ENCODE results near the gene RPN2. TPM values are rescaled to one million over a fixed set of nuclear protein-coding genes. Genes with fewer than 3 reads are reported as not detected.
A peak's percentile ranks its signal among the peaks of the same experiment; 100 is the strongest.

Gene RPN2
- total and polyA plus RNA-seq, 9 of the 15 experiments (the other 6 are each of a cell fraction or from before 2014, with no cell fraction given) = 168 to 548 (median 325) TPM

- no peak for TF ChIP-seq THAP7 (CRISPR knock-in tag; IDR thresholded peaks at IDR 0.05)
- TF ChIP-seq MNT (conservative IDR thresholded peaks at IDR 0.05) = peak; percentile 57 to 84
- TF ChIP-seq GATAD2A (IDR thresholded peaks at IDR 0.05) = no peak
- TF ChIP-seq CLOCK (CRISPR knock-in tag; IDR thresholded peaks at IDR 0.05; ENCODE audit: borderline replicate concordance) = no peak
- 0 out of 4 replicates have a peak, but pooled peaks of 1 of the 2 experiments have one; percentile 10 for TF ChIP-seq TEAD1 (CRISPR knock-in tag; IDR thresholded peaks at IDR 0.05)
- no peak for TF ChIP-seq POLR3G (IDR thresholded peaks at IDR 0.05; ENCODE audit: extremely low read depth, insufficient read length, insufficient replicate concordance)
- no peak for TF ChIP-seq ZNF24 (IDR thresholded peaks at IDR 0.05)
- peak; percentile 39 for TF ChIP-seq ETS2 (tag; IDR thresholded peaks at IDR 0.05; ENCODE audit: borderline replicate concordance, poor library complexity, severe bottlenecking)
- no peak for TF ChIP-seq SRSF3 (IDR thresholded peaks at IDR 0.05; ENCODE audit: insufficient read depth, low read length)
- no peak for TF ChIP-seq CCAR2 (IDR thresholded peaks at IDR 0.05; ENCODE audit: low read depth, low read length)
- TF ChIP-seq TRIM28 (IDR thresholded peaks at IDR 0.05) = no peak; the same call in 1 of the 2 replicates
- no peak for TF ChIP-seq ZNF707 (CRISPR knock-in tag; conservative IDR thresholded peaks at IDR 0.05)
- no peak for TF ChIP-seq NCOA4 (IDR thresholded peaks at IDR 0.05; ENCODE audit: partially characterized antibody)
- TF ChIP-seq PHB (CRISPR knock-in tag; IDR thresholded peaks at IDR 0.05) = no peak
- no peak for TF ChIP-seq NCOA1 (IDR thresholded peaks at IDR 0.05; ENCODE audit: low read depth)
- TF ChIP-seq PATZ1 (CRISPR knock-in tag; IDR thresholded peaks at IDR 0.05; ENCODE audit: borderline replicate concordance) = no peak
- no peak for TF ChIP-seq ZNF324 (CRISPR knock-in tag; IDR thresholded peaks at IDR 0.05)
- no peak for TF ChIP-seq RBM14 (IDR thresholded peaks at IDR 0.05; ENCODE audit: borderline replicate concordance, insufficient read depth, low read depth, low read length)
- TF ChIP-seq MYC (IDR thresholded peaks at IDR 0.05; ENCODE audit: low read depth, low read length) = peak; percentile 92
- TF ChIP-seq MYC (CRISPR knock-in tag; IDR thresholded peaks at IDR 0.05; ENCODE audit: borderline replicate concordance, low read depth) = 0 out of 2 replicates have a peak, but pooled peaks have one; percentile 38
- no peak for TF ChIP-seq GATAD2B (IDR thresholded peaks at IDR 0.05; ENCODE audit: borderline replicate concordance)
- TF ChIP-seq TAF9B (IDR thresholded peaks at IDR 0.05; ENCODE audit: partially characterized antibody) = peak; percentile 72
Measured at GRCh38 chr20:37178839-37179682, at the start of gene RPN2, which contains the start of gene MROH8 (continued).
